ENCODE results near the gene PCDH20.

GRCh38 chr13:61415749-61416148, at the start of gene PCDH20:
- TF ChIP-seq POLR2A (IDR thresholded peaks at IDR 0.05) (no peak), CTCF (IDR thresholded peaks at IDR 0.05) (no peak), POLR2AphosphoS5 (IDR thresholded peaks at IDR 0.05) (no peak), EP300 (IDR thresholded peaks at IDR 0.05; ENCODE audit: low read depth) (no peak)
